Ishikawa (cell line): Measurements from ENCODE around the gene ARAP1.

Experiments used
- CEBPB ChIP-seq: IDR thresholded peaks from 2 replicates; pipeline ENCODE4 v1.6.1; 2012
- CREB1 ChIP-seq: IDR thresholded peaks from 2 replicates; pipeline ENCODE4 v1.6.1; 2012; ENCODE audit warnings: low read depth
- EP300 ChIP-seq: IDR thresholded peaks from 2 replicates; pipeline ENCODE4 v1.6.1; 2012; ENCODE audit warnings: borderline replicate concordance
- MAX ChIP-seq: IDR thresholded peaks from 2 replicates; pipeline ENCODE4 v1.6.1; 2012
- NFIC ChIP-seq: IDR thresholded peaks from 2 replicates; pipeline ENCODE4 v1.6.1; 2012
- RAD21 ChIP-seq: IDR thresholded peaks from 2 replicates; pipeline ENCODE4 v1.6.1; 2012; ENCODE audit warnings: low read depth
- REST ChIP-seq: IDR thresholded peaks from 2 replicates; pipeline ENCODE4 v1.6.1; 2012; ENCODE audit warnings: low read depth, mild to moderate bottlenecking
- TAF1 ChIP-seq: IDR thresholded peaks from 2 replicates; pipeline ENCODE4 v1.6.1; 2012; ENCODE audit warnings: low read depth, mild to moderate bottlenecking
- TCF12 ChIP-seq: IDR thresholded peaks from 2 replicates; pipeline ENCODE4 v1.6.1; 2012; ENCODE audit warnings: low read depth
- TEAD4 ChIP-seq: IDR thresholded peaks from 2 replicates; pipeline ENCODE4 v1.6.1; 2012
- YY1 ChIP-seq: IDR thresholded peaks from 2 replicates; pipeline ENCODE4 v1.6.1; 2012; ENCODE audit warnings: low read depth
- ZBTB7A ChIP-seq: IDR thresholded peaks from 2 replicates; pipeline ENCODE4 v1.6.1; 2012; ENCODE audit warnings: low read depth

DNA sequence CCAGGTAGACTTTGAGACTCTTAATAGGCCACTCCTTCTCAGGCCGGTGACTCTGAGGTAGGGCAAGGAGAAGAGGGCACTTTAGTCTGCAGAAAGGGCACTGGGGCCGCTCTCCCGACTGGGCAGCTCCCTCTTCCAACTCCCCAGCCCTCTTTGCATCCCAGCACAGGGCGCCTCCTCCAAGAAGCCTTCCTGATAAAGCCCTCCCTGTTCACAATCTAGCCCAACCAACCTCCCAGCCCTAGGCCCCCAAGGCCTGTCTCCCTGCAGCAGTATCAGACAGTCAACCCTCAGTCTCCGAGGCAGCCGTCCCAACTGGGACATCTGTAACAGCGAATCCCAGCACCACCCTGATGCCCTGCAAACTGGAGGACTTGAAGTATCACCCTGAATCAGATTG is 63.7 kb downstream of the ARAP1 start:
- TF ChIP-seq EP300 (no peak), CREB1 (no peak), RAD21 (no peak), CEBPB (no peak), ZBTB7A (no peak), NFIC (no peak), TAF1 (no peak), YY1 (no peak), TEAD4 (no peak), REST (no peak), TCF12 (no peak), MAX (no peak)
